ENCODE measurements around the gene KCNH1. TPM values are rescaled to one million over a fixed set of nuclear protein-coding genes. Genes with fewer than 3 reads are reported as not detected.

KCNH1 gene
- total and polyA plus RNA-seq, 2 donors from 2014 or later: 0.54 TPM; not detected in 1

DNA sequence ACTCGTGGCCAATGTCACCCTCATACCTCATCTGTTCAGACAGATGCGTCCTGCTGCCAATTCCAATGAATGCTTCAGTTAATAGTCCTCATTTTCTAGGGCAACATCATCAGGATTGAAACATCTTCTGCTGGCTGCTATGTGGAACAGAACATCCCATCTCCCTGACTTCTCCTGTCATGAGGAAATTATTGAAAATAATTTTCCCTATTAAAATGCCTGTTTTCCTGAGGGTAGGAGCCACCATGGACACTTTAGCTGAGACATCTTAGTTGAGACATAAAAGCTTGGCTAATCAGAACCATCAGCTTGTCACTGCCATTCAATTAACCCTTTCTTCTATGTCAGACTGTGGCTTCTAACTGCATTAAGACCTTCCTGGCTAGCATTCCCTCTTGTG is 409.2 kb downstream of the KCNH1 start:
- DNase-seq (no peak), FAIRE-seq (no peak)
- Histone ChIP-seq H3K4me1 (ENCODE audit: control insufficient read depth in 2 of 3, insufficient read depth in 2 of 3, low read depth in 1 of 3, low read length in 3 of 3) (no peaks in the 10 kb centered on the region), H3K9me3 (ENCODE audit: control insufficient read depth in 2 of 3, insufficient read depth in 1 of 3, low read length in 3 of 3) (no peaks in the 10 kb centered on the region), H3K9ac (ENCODE audit: low read length in 3 of 3) (no peak overlapping the region), H3K27me3 (ENCODE audit: control insufficient read depth, insufficient read depth, low read length) (no peaks in the 10 kb centered on the region), H3K36me3 (ENCODE audit: control insufficient read depth in 2 of 3, insufficient read depth in 3 of 3, low read length in 3 of 3) (no peaks in the 10 kb centered on the region), H3K4me3 (ENCODE audit: low read length in 3 of 3) (no peak overlapping the region), H3K27ac (ENCODE audit: low read depth in 2 of 2, low read length in 2 of 2) (no peak overlapping the region)
- TF ChIP-seq, protein P1, sequence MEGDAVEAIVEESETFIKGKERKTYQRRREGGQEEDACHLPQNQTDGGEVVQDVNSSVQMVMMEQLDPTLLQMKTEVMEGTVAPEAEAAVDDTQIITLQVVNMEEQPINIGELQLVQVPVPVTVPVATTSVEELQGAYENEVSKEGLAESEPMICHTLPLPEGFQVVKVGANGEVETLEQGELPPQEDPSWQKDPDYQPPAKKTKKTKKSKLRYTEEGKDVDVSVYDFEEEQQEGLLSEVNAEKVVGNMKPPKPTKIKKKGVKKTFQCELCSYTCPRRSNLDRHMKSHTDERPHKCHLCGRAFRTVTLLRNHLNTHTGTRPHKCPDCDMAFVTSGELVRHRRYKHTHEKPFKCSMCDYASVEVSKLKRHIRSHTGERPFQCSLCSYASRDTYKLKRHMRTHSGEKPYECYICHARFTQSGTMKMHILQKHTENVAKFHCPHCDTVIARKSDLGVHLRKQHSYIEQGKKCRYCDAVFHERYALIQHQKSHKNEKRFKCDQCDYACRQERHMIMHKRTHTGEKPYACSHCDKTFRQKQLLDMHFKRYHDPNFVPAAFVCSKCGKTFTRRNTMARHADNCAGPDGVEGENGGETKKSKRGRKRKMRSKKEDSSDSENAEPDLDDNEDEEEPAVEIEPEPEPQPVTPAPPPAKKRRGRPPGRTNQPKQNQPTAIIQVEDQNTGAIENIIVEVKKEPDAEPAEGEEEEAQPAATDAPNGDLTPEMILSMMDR (IDR thresholded peaks at IDR 0.05; ENCODE audit: borderline replicate concordance, extremely low read depth, insufficient read depth): no peak
- intact Hi-C loops (cut with DNase I): no loop called here

GRCh38 chr1:210723646-210724045 is 410.3 kb downstream of the KCNH1 start:
- DNase-seq (no peak), FAIRE-seq (no peak)
- no peaks in the 10 kb centered on the region for H3K36me3 ChIP-seq (ENCODE audit: control insufficient read depth in 2 of 3, insufficient read depth in 3 of 3, low read length in 3 of 3)
- TF ChIP-seq, protein P1 (IDR thresholded peaks at IDR 0.05; ENCODE audit: borderline replicate concordance, extremely low read depth, insufficient read depth): no peak
- H3K27ac ChIP-seq (ENCODE audit: low read depth in 2 of 2, low read length in 2 of 2): no peak overlapping the region
- no peak overlapping the region for H3K9ac ChIP-seq (ENCODE audit: low read length in 3 of 3)
- no peaks in the 10 kb centered on the region for H3K4me1 ChIP-seq (ENCODE audit: control insufficient read depth in 2 of 3, insufficient read depth in 2 of 3, low read depth in 1 of 3, low read length in 3 of 3)
- intact Hi-C loops (cut with DNase I): no loop called here
- no peaks in the 10 kb centered on the region for H3K27me3 ChIP-seq (ENCODE audit: control insufficient read depth, insufficient read depth, low read length)
- no peak overlapping the region for H3K4me3 ChIP-seq (ENCODE audit: low read length in 3 of 3)
- H3K9me3 ChIP-seq (ENCODE audit: control insufficient read depth in 2 of 3, insufficient read depth in 1 of 3, low read length in 3 of 3): no peaks in the 10 kb centered on the region

GRCh38 chr1:210722410-210723081 is 411.4 kb downstream of the KCNH1 start:
- Histone ChIP-seq H3K9ac (ENCODE audit: low read length in 3 of 3) (no peak overlapping the region), H3K36me3 (ENCODE audit: control insufficient read depth in 2 of 3, insufficient read depth in 3 of 3, low read length in 3 of 3) (no peaks in the 10 kb centered on the region), H3K27me3 (ENCODE audit: control insufficient read depth, insufficient read depth, low read length) (no peaks in the 10 kb centered on the region), H3K4me1 (ENCODE audit: control insufficient read depth in 2 of 3, insufficient read depth in 2 of 3, low read depth in 1 of 3, low read length in 3 of 3) (no peaks in the 10 kb centered on the region), H3K4me3 (ENCODE audit: low read length in 3 of 3) (no peak overlapping the region), H3K27ac (ENCODE audit: low read depth in 2 of 2, low read length in 2 of 2) (no peak overlapping the region), H3K9me3 (ENCODE audit: control insufficient read depth in 2 of 3, insufficient read depth in 1 of 3, low read length in 3 of 3) (no peaks in the 10 kb centered on the region)
- FAIRE-seq (no peak), DNase-seq (no peak)
- intact Hi-C loops (cut with DNase I): no loop called here
- TF ChIP-seq, protein P1 (IDR thresholded peaks at IDR 0.05; ENCODE audit: borderline replicate concordance, extremely low read depth, insufficient read depth): no peak

GRCh38 chr1:210715072-210715471 is 418.9 kb downstream of the KCNH1 start:
- Histone ChIP-seq H3K4me1 (ENCODE audit: control insufficient read depth in 2 of 3, insufficient read depth in 2 of 3, low read depth in 1 of 3, low read length in 3 of 3) (no peaks in the 10 kb centered on the region), H3K4me3 (ENCODE audit: low read length in 3 of 3) (no peak overlapping the region), H3K9ac (ENCODE audit: low read length in 3 of 3) (no peak overlapping the region), H3K27me3 (ENCODE audit: control insufficient read depth, insufficient read depth, low read length) (no peaks in the 10 kb centered on the region), H3K9me3 (ENCODE audit: control insufficient read depth in 2 of 3, insufficient read depth in 1 of 3, low read length in 3 of 3) (no peaks in the 10 kb centered on the region), H3K27ac (ENCODE audit: low read depth in 2 of 2, low read length in 2 of 2) (no peak overlapping the region), H3K36me3 (ENCODE audit: control insufficient read depth in 2 of 3, insufficient read depth in 3 of 3, low read length in 3 of 3) (no peaks in the 10 kb centered on the region)
- DNase-seq (no peak), FAIRE-seq (no peak)
- TF ChIP-seq, protein P1 (IDR thresholded peaks at IDR 0.05; ENCODE audit: borderline replicate concordance, extremely low read depth, insufficient read depth): no peak
- intact Hi-C loops (cut with DNase I): no loop called here

All from kidney (tissue), 14 donors.